Naive thymus-derived CD4-positive, alpha-beta T cell (primary cell): ENCODE results near the gene KDSR. TPM values are rescaled to one million over a fixed set of nuclear protein-coding genes. Genes with fewer than 3 reads are reported as not detected.
A peak's percentile ranks its signal among the peaks of the same experiment; 100 is the strongest.
"Not testable (repeated sequence)": the region's sequence is repeated elsewhere in the genome, so short reads cannot be mapped to it uniquely, and the experiment has no call there.

Experiments used
- ATAC-seq: fragments of 150-1000 bp; cut with Tn5 transposase; 2 replicates; pipeline ENCODE4 v1.10.0; 2021; ENCODE audit warnings: mild to moderate bottlenecking, moderate library complexity
- CTCF ChIA-PET: fragments of 350-600 bp; sonication (Branson Sonifier 250); formaldehyde crosslinking; loops from one replicate; lab custom pipeline; 2021; ENCODE audit warnings: antibody characterized with exemption; lab: Charles Lee
- POLR2A ChIA-PET: fragments of 350-600 bp; sonication (Branson Sonifier 250); formaldehyde crosslinking; loops from one replicate; lab custom pipeline; 2021; ENCODE audit warnings: antibody characterized with exemption, inconsistent platforms; lab: Charles Lee
- DNase-seq, 9 donors: peaks; one replicate each; pipeline versions ENCODE4 v3.0.0 to v3.0.0-alpha.2; 2020 to 2022; ENCODE audit warnings: mixed read lengths in 1 of 9
- H3K27ac ChIP-seq: one replicate; pipeline ENCODE4 v1.7.0; 2013; ENCODE audit warnings: mild to moderate bottlenecking, low read depth, low read length, moderate library complexity
- H3K27me3 ChIP-seq, 2 donors: one replicate each; pipeline ENCODE4 v1.7.0; 2013; ENCODE audit warnings: low read length in 2 of 2, mild to moderate bottlenecking in 2 of 2, moderate library complexity in 2 of 2; ENCODE audit not compliant: control insufficient read depth in 2 of 2, insufficient read depth in 2 of 2
- H3K36me3 ChIP-seq, 3 experiments: 1 replicate in 2 of 3; 2 replicates in 1 of 3; pipeline ENCODE4 v1.7.0; 2013; ENCODE audit warnings: low read length in 3 of 3, mild to moderate bottlenecking in 3 of 3, moderate library complexity in 1 of 3; ENCODE audit not compliant: insufficient read depth in 3 of 3, control insufficient read depth in 2 of 3
- H3K4me1 ChIP-seq, 2 donors: one replicate each; pipeline ENCODE4 v1.7.0; 2013; ENCODE audit warnings: low read length in 2 of 2, mild to moderate bottlenecking in 2 of 2, moderate library complexity in 1 of 2; ENCODE audit not compliant: control insufficient read depth in 2 of 2, insufficient read depth in 2 of 2
- H3K4me3 ChIP-seq: 2 replicates; pipeline ENCODE4 v1.7.0; 2013; ENCODE audit warnings: mild to moderate bottlenecking, low read length
- H3K9me3 ChIP-seq, 3 experiments: 1 replicate in 2 of 3; 2 replicates in 1 of 3; pipeline ENCODE4 v1.7.0; 2013; ENCODE audit warnings: low read length in 3 of 3; ENCODE audit not compliant: control insufficient read depth in 2 of 3
- H3K27ac Mint-ChIP-seq, 9 donors: one replicate each; pipeline ENCODE4 v1.8.0; 2020 to 2022; ENCODE audit warnings: mixed read lengths in 9 of 9, mild to moderate bottlenecking in 8 of 9, moderate library complexity in 5 of 9, inconsistent platforms in 2 of 9
- H3K27me3 Mint-ChIP-seq, 5 donors: one replicate each; pipeline ENCODE4 v1.8.0; 2021 to 2022; ENCODE audit warnings: mixed read lengths in 5 of 5, mild to moderate bottlenecking in 1 of 5
- H3K36me3 Mint-ChIP-seq, 5 donors: one replicate each; pipeline ENCODE4 v1.8.0; 2020 to 2022; ENCODE audit warnings: mixed read lengths in 5 of 5, mild to moderate bottlenecking in 3 of 5, inconsistent platforms in 1 of 5
- H3K4me1 Mint-ChIP-seq, 7 donors: one replicate each; pipeline ENCODE4 v1.8.0; 2020 to 2022; ENCODE audit warnings: mixed read lengths in 7 of 7, mild to moderate bottlenecking in 3 of 7, inconsistent platforms in 1 of 7
- H3K4me3 Mint-ChIP-seq, 10 donors: one replicate each; pipeline ENCODE4 v1.8.0; 2020 to 2022; ENCODE audit warnings: mild to moderate bottlenecking in 10 of 10, mixed read lengths in 10 of 10, moderate library complexity in 6 of 10, inconsistent platforms in 2 of 10
- H3K9me3 Mint-ChIP-seq, 11 donors: one replicate each; pipeline ENCODE4 v1.8.0; 2020 to 2022; ENCODE audit warnings: mixed read lengths in 11 of 11, mild to moderate bottlenecking in 4 of 11, inconsistent platforms in 1 of 11, moderate library complexity in 1 of 11
- intact Hi-C, 2 donors: fragments of 100-400 bp; cut with micrococcal nuclease; formaldehyde crosslinking; loops; one replicate each; pipeline ENCODE4 v1.15.1; 2023
- polyA plus RNA-seq, 2 donors: library from polyadenylated mRNA; unstranded; fragments of 300-500 nt; fragmentation: Illumina TruSeq; gene quantifications; one replicate each; pipeline ENCODE4 v1.2.3, GENCODE V29; 2021
- total RNA-seq, 6 experiments: library from RNA in 5 of 6; stranded (reverse) in 5 of 6; gene quantifications; 1 replicate in 5 of 6; 2 replicates in 1 of 6; pipeline ENCODE4 v1.2.3 and lab custom pipeline; 2021 to 2026

KDSR gene
- total and polyA plus RNA-seq, 7 experiments from 2014 or later: 24.4 to 62.4 (median 48.7) TPM

- peaks cover 25 to 42% (median 31%) of the 10 kb centered on the region in 7 donors for H3K4me1 Mint-ChIP-seq
- not testable (repeated sequence) for H3K4me3 ChIP-seq, DNase-seq, H3K9me3 Mint-ChIP-seq, ATAC-seq, H3K27me3 Mint-ChIP-seq, H3K4me3 Mint-ChIP-seq, H3K9me3 ChIP-seq, H3K27me3 ChIP-seq, H3K27ac ChIP-seq
- peak overlapping the region in 4 of 9 donors; percentile 9 to 50 (median 29) for H3K27ac Mint-ChIP-seq
- Histone ChIP-seq H3K4me1 (peaks cover 6 to 29% of the 10 kb centered on the region in 2 donors), H3K36me3 (peaks cover 0 to 18% (median 0%) of the 10 kb centered on the region in 3 experiments)
- ChIA-PET POLR2A (interaction anchor here (0.6 to 4.2 kb wide), 3 partner anchors 59 to 649 kb away, joined by 3 to 19 read pairs (median 4); partner anchors contain the start of genes PHLPP1 and VPS4B), CTCF (interaction anchor here (0.8 kb wide), 1 partner anchor 347 kb away, joined by 4 read pairs; no protein-coding TSS in a partner anchor)
- intact Hi-C loops: loop anchor here in 1 of 2 donors (10.0 kb wide), 1 partner anchor 1469 kb away; the partner anchor contains the start of gene RNF152
- H3K36me3 Mint-ChIP-seq: peaks cover 5 to 26% (median 13%) of the 10 kb centered on the region in 5 donors
Measured at GRCh38 chr18:63363420-63363819, 3.6 kb downstream of the KDSR start.

DNA sequence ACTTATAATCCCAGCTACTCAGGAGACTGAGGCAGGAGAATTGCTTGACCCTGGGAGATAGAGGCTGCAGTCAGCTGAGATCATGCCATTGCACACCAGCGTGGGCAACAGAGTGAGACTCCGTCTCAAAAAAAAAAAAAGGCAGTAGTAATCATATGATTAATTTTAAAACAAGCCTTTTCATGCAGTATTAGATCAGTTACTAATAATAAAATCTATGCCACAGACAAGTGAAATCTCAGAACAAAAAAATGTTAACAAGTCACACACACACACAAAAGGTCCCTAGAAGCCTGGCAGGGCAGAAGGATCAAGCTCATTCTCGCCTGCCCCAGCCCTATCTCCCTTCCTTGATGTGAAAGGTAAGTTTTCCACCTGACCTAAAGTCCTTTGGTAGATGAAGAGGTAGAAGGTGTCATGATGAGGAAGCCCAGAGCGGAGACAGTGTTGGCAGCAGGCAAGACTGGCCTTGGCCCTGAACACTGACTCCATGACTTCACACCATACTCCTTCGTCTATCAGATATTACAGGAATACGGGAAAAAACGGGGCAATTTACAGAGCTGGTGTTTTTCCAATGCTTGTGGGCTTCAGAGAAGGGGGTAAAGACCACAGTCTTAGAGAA lies 10.6 kb downstream of the KDSR start:
- ATAC-seq (no peak), DNase-seq (no peak)
- Histone ChIP-seq H3K27ac (no peak overlapping the region), H3K9me3 (no peaks in the 10 kb centered on the region), H3K27me3 (no peaks in the 10 kb centered on the region), H3K4me3 (no peak overlapping the region), H3K4me1 (no peaks in the 10 kb centered on the region), H3K36me3 (peaks cover 0 to 41% (median 0%) of the 10 kb centered on the region in 3 experiments)
- Mint-ChIP-seq H3K27me3 (no peaks in the 10 kb centered on the region), H3K9me3 (peaks cover 0 to 2% (median 0%) of the 10 kb centered on the region in 11 donors), H3K4me3 (no peak overlapping the region), H3K4me1 (peaks cover 0 to 2% (median 0%) of the 10 kb centered on the region in 7 donors), H3K27ac (no peak overlapping the region), H3K36me3 (peaks cover 12 to 40% (median 22%) of the 10 kb centered on the region in 5 donors)
- intact Hi-C loops: no loop called here
- ChIA-PET CTCF (interaction anchor here (0.6 to 1.3 kb wide), 2 partner anchors 26 to 60 kb away, joined by 3 read pairs; no protein-coding TSS in a partner anchor), POLR2A (interaction anchor here (0.6 kb wide), 1 partner anchor 780 kb away, joined by 4 read pairs; no protein-coding TSS in a partner anchor)

GRCh38 chr18:63350230-63350629 lies 16.8 kb downstream of the KDSR start:
- no peak overlapping the region for H3K4me3 Mint-ChIP-seq
- H3K27ac Mint-ChIP-seq: no peak overlapping the region
- intact Hi-C loops: no loop called here
- DNase-seq (no peak), ATAC-seq (no peak)
- H3K27ac ChIP-seq: no peak overlapping the region
- H3K4me1 ChIP-seq: no peaks in the 10 kb centered on the region
- H3K27me3 ChIP-seq: no peaks in the 10 kb centered on the region
- ChIA-PET CTCF (interaction anchor here (1.0 to 1.3 kb wide), 2 partner anchors 9 to 77 kb away, joined by 3 read pairs; no protein-coding TSS in a partner anchor), POLR2A (interaction anchor here (1.1 kb wide), 1 partner anchor 73 kb away, joined by 3 read pairs; no protein-coding TSS in a partner anchor)
- H3K4me1 Mint-ChIP-seq: peaks cover 0 to 3% (median 0%) of the 10 kb centered on the region in 7 donors
- H3K27me3 Mint-ChIP-seq: no peaks in the 10 kb centered on the region
- no peaks in the 10 kb centered on the region for H3K9me3 Mint-ChIP-seq
- peaks cover 6 to 69% (median 15%) of the 10 kb centered on the region in 3 experiments for H3K36me3 ChIP-seq
- H3K36me3 Mint-ChIP-seq: peaks cover 13 to 54% (median 26%) of the 10 kb centered on the region in 5 donors
- no peaks in the 10 kb centered on the region for H3K9me3 ChIP-seq
- H3K4me3 ChIP-seq: no peak overlapping the region

DNA sequence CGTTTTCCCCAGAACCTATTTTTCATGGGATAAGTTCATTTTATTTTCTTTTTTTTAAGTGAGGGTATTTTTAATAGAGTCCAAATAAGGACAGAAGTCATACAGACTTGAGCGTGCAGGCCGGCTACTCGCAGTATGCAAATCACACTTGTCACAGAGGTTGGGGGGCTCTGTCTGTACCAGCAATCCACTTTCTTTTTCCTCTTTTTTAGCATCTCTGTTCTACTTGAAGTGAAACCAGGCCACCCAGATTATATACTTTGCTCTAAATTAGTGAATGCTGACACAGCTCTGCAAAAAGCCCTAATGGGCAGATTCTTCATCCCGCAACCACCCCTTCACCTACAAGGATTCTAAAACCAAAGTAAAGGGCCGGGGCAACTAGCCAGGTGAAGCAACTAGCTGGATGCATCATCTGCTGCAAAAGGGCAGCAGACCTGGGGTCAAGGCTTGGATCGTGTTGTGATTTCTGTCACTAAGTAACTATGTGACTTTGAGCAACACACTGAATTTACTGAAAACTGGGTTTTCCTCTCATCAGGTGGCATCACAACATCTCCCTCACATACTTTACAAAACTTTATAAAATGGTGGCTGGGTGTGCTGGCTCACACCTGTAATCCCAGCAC lies 18.4 kb downstream of the KDSR start:
- no peaks in the 10 kb centered on the region for H3K9me3 Mint-ChIP-seq
- H3K36me3 ChIP-seq: peaks cover 6 to 69% (median 15%) of the 10 kb centered on the region in 3 experiments
- H3K4me3 Mint-ChIP-seq: no peak overlapping the region
- CTCF ChIA-PET: no interaction called here
- no peak overlapping the region for H3K4me3 ChIP-seq
- no peaks in the 10 kb centered on the region for H3K9me3 ChIP-seq
- peaks cover 0 to 6% (median 0%) of the 10 kb centered on the region in 7 donors for H3K4me1 Mint-ChIP-seq
- no peaks in the 10 kb centered on the region for H3K27me3 Mint-ChIP-seq
- H3K36me3 Mint-ChIP-seq: peaks cover 17 to 56% (median 33%) of the 10 kb centered on the region in 5 donors
- no peaks in the 10 kb centered on the region for H3K27me3 ChIP-seq
- no peaks in the 10 kb centered on the region for H3K4me1 ChIP-seq
- H3K27ac ChIP-seq: no peak overlapping the region
- H3K27ac Mint-ChIP-seq: no peak overlapping the region
- POLR2A ChIA-PET: no interaction called here
- DNase-seq (no peak), ATAC-seq (no peak)
- intact Hi-C loops: no loop called here

DNA sequence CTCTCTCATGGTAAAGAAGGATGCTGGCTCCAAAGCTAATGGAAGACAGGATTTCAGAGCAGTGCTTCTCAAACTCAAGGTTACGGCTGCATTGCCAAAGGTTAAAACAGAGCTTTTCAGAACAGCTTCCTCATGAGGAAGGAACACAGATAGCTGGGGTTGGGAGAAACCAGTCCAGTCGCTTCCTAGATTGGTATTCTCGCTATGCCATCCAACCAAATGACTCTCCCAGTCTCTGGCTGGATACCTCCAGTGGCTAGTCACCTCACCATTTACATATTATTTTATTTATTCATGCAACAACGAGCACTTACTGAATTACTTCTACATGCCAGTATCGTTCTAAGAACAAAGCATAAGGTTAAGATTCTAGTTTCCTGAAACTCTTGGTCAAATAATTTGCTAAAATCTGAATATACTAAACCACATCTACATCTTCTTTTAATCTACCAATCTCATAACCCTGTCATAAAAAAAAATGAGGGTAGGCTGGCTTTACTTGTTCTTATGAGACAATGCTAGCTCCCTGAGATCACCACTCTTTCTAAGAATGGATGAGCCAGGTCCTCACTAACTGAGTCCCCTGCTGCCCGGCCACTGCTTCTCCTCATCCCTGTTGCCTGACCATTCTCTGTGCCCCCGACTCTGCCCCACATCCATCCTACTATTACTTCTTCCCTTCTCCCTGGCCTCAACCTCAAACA lies 20.4 kb downstream of the KDSR start:
- CTCF ChIA-PET: interaction anchor here (0.7 kb wide), 1 partner anchor 93 kb away, joined by 5 read pairs; no protein-coding TSS in a partner anchor
- H3K9me3 ChIP-seq: no peaks in the 10 kb centered on the region

GRCh38 chr18:63346031-63346430 lies 21.0 kb downstream of the KDSR start:
- H3K27me3 Mint-ChIP-seq: no peaks in the 10 kb centered on the region
- Histone ChIP-seq H3K27ac (no peak overlapping the region), H3K9me3 (no peaks in the 10 kb centered on the region), H3K36me3 (peaks cover 2 to 58% (median 14%) of the 10 kb centered on the region in 3 experiments), H3K27me3 (no peaks in the 10 kb centered on the region), H3K4me1 (no peaks in the 10 kb centered on the region), H3K4me3 (no peak overlapping the region)
- H3K27ac Mint-ChIP-seq: no peak overlapping the region
- DNase-seq: no peak
- ATAC-seq: no peak
- POLR2A ChIA-PET: no interaction called here
- CTCF ChIA-PET: interaction anchor here (1.7 kb wide), 1 partner anchor 94 kb away, joined by 6 read pairs; no protein-coding TSS in a partner anchor
- intact Hi-C loops: loop anchor here in 1 of 2 donors (2.0 kb wide), 1 partner anchor 67 kb away; no protein-coding TSS in a partner anchor
- no peaks in the 10 kb centered on the region for H3K9me3 Mint-ChIP-seq
- peaks cover 10 to 62% (median 30%) of the 10 kb centered on the region in 5 donors for H3K36me3 Mint-ChIP-seq
- H3K4me1 Mint-ChIP-seq: peaks cover 0 to 6% (median 0%) of the 10 kb centered on the region in 7 donors
- no peak overlapping the region for H3K4me3 Mint-ChIP-seq

More for the DNA sequence above, 20.4 kb downstream of the KDSR start:
- no peak for DNase-seq
- Mint-ChIP-seq H3K27me3 (no peaks in the 10 kb centered on the region), H3K27ac (no peak overlapping the region), H3K36me3 (peaks cover 10 to 59% (median 30%) of the 10 kb centered on the region in 5 donors), H3K4me1 (peaks cover 0 to 6% (median 0%) of the 10 kb centered on the region in 7 donors), H3K9me3 (no peaks in the 10 kb centered on the region), H3K4me3 (no peak overlapping the region)
- POLR2A ChIA-PET: no interaction called here
- Histone ChIP-seq H3K4me1 (no peaks in the 10 kb centered on the region), H3K27ac (no peak overlapping the region), H3K4me3 (no peak overlapping the region), H3K27me3 (no peaks in the 10 kb centered on the region), H3K36me3 (peaks cover 6 to 62% (median 15%) of the 10 kb centered on the region in 3 experiments)
- intact Hi-C loops: loop anchor here in 1 of 2 donors (2.0 kb wide), 1 partner anchor 68 kb away; no protein-coding TSS in a partner anchor
- no peak for ATAC-seq
